ENCODE measurements around the gene OSBP2.
"Not testable (repeated sequence)": the region's sequence is repeated elsewhere in the genome, so short reads cannot be mapped to it uniquely, and the experiment has no call there.

Gene OSBP2

GRCh38 chr22:30701872-30702271 is 7.2 kb downstream of the OSBP2 start:
- H3K4me1 ChIP-seq, result no peaks in the 10 kb centered on the region
- no peak overlapping the region for H3K27ac ChIP-seq
- no peaks in the 10 kb centered on the region for H3K36me3 ChIP-seq
- no peak for DNase-seq
- intact Hi-C loops (cut with DNase I; ENCODE audit: low total_unique reads), result no loop called here
- H3K27me3 ChIP-seq, result no peaks in the 10 kb centered on the region
- H3K4me3 ChIP-seq, result no peak overlapping the region
- TF ChIP-seq CTCF (IDR thresholded peaks at IDR 0.05), result no peak
- H3K9me3 ChIP-seq, result no peaks in the 10 kb centered on the region

- no peak for DNase-seq
- Histone ChIP-seq H3K27me3 (no peaks in the 10 kb centered on the region), H3K36me3 (no peaks in the 10 kb centered on the region), H3K4me3 (no peak overlapping the region), H3K9me3 (no peaks in the 10 kb centered on the region), H3K27ac (no peak overlapping the region), H3K4me1 (no peaks in the 10 kb centered on the region)
- no peak for TF ChIP-seq CTCF (IDR thresholded peaks at IDR 0.05)
- intact Hi-C loops (cut with DNase I; ENCODE audit: low total_unique reads), result no loop called here
Observed at GRCh38 chr22:30702856-30703255, 8.2 kb downstream of the OSBP2 start.

GRCh38 chr22:30704978-30705377 is 10.3 kb downstream of the OSBP2 start:
- H3K36me3 ChIP-seq, result no peaks in the 10 kb centered on the region
- H3K4me3 ChIP-seq, result no peak overlapping the region
- no peaks in the 10 kb centered on the region for H3K27me3 ChIP-seq
- no peaks in the 10 kb centered on the region for H3K4me1 ChIP-seq
- DNase-seq, result no peak
- TF ChIP-seq CTCF (IDR thresholded peaks at IDR 0.05), result no peak
- intact Hi-C loops (cut with DNase I; ENCODE audit: low total_unique reads), result no loop called here
- H3K9me3 ChIP-seq, result no peaks in the 10 kb centered on the region
- no peak overlapping the region for H3K27ac ChIP-seq

- TF ChIP-seq CTCF (IDR thresholded peaks at IDR 0.05), result no peak
- intact Hi-C loops (cut with DNase I; ENCODE audit: low total_unique reads), result no loop called here
- H3K27ac ChIP-seq, result no peak overlapping the region
- DNase-seq, result no peak
- H3K27me3 ChIP-seq, result no peaks in the 10 kb centered on the region
- no peak overlapping the region for H3K4me3 ChIP-seq
- H3K4me1 ChIP-seq, result no peaks in the 10 kb centered on the region
- no peaks in the 10 kb centered on the region for H3K36me3 ChIP-seq
- no peaks in the 10 kb centered on the region for H3K9me3 ChIP-seq
Observed at GRCh38 chr22:30705710-30706651, 11.3 kb downstream of the OSBP2 start.

GRCh38 chr22:30709980-30710379 is 15.3 kb downstream of the OSBP2 start:
- H3K27ac ChIP-seq; H3K4me3 ChIP-seq; DNase-seq; intact Hi-C loops (cut with DNase I; ENCODE audit: low total_unique reads); H3K36me3 ChIP-seq; H3K27me3 ChIP-seq; H3K4me1 ChIP-seq; H3K9me3 ChIP-seq: not testable (repeated sequence)

DNA sequence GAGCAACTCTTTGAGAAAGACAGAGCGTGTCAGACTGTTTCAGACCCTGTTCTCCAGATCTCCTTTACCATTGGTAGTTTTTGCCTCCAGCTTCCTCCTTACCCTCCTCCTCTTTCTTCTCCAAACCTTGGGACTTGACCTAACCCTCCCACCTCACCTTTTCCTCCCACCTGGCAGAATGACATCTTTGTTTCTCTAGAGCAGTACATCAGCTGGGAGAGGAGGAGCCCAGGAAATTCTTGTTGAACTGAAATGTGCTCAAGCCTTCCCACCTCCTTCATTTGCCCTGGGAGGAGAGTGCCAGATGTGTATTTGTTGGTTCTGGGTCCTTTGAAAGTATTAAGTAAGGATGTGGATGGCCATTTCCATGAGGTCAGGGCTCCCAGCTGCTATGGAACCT is 17.4 kb downstream of the OSBP2 start:
- no peaks in the 10 kb centered on the region for H3K36me3 ChIP-seq
- no peaks in the 10 kb centered on the region for H3K9me3 ChIP-seq
- H3K4me1 ChIP-seq, result no peaks in the 10 kb centered on the region
- DNase-seq, result no peak
- no peaks in the 10 kb centered on the region for H3K27me3 ChIP-seq
- intact Hi-C loops (cut with DNase I; ENCODE audit: low total_unique reads), result no loop called here
- no peak for TF ChIP-seq CTCF (IDR thresholded peaks at IDR 0.05)
- H3K4me3 ChIP-seq, result no peak overlapping the region
- H3K27ac ChIP-seq, result no peak overlapping the region
